Suprapubic skin (tissue), 4 donors: ENCODE results near the gene ZFAND3.

Experiments
- EP300 ChIP-seq: sonication (generic); formaldehyde crosslinking; IDR thresholded peaks from one replicate; pipeline ENCODE4 v1.6.1; 2017; ENCODE audit warnings: antibody characterized with exemption
- POLR2A ChIP-seq, 2 donors: fragments of 450-650 bp; IDR thresholded peaks; one replicate each; pipeline ENCODE4 v1.6.1; 2017; ENCODE audit warnings: antibody characterized with exemption in 2 of 2, mild to moderate bottlenecking in 2 of 2, moderate library complexity in 2 of 2
- POLR2AphosphoS5 ChIP-seq, 3 donors: sonication (generic); formaldehyde crosslinking; IDR thresholded peaks; one replicate each; pipeline ENCODE4 v1.6.1; 2017; ENCODE audit warnings: antibody characterized with exemption in 3 of 3
- TF ChIP-seq, protein P1 (sequence below), 2 donors: fragments of 200-600 bp in 1 of 2; fragments of 450-650 bp in 1 of 2; sonication (generic) in 1 of 2; IDR thresholded peaks; one replicate each; pipeline ENCODE4 v1.5.1; 2016 to 2019; ENCODE audit warnings: antibody characterized with exemption in 2 of 2, mild to moderate bottlenecking in 1 of 2, moderate library complexity in 1 of 2

DNA sequence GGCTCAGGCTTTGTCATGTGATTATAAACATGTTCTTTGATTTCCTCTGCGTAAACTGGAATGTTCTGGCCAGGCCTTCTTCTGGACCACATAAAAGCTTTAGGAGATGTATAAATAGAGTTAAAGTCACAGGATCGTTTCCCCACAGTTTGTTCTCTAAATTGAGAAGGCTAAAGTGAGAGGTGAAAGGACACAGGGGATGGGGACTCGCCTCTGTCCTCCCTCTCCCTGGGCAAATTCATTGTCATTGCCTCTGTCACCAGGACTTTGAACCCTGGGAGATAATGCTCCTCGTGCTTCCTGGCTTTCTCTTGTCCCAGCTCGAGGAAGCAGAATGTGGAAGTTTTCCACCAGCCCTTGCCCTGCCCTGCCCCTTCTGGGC, 20.3 kb upstream of the ZFAND3 start:
- TF ChIP-seq, protein P1, sequence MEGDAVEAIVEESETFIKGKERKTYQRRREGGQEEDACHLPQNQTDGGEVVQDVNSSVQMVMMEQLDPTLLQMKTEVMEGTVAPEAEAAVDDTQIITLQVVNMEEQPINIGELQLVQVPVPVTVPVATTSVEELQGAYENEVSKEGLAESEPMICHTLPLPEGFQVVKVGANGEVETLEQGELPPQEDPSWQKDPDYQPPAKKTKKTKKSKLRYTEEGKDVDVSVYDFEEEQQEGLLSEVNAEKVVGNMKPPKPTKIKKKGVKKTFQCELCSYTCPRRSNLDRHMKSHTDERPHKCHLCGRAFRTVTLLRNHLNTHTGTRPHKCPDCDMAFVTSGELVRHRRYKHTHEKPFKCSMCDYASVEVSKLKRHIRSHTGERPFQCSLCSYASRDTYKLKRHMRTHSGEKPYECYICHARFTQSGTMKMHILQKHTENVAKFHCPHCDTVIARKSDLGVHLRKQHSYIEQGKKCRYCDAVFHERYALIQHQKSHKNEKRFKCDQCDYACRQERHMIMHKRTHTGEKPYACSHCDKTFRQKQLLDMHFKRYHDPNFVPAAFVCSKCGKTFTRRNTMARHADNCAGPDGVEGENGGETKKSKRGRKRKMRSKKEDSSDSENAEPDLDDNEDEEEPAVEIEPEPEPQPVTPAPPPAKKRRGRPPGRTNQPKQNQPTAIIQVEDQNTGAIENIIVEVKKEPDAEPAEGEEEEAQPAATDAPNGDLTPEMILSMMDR (IDR thresholded peaks at IDR 0.05) = no peak
- TF ChIP-seq EP300 = no peak
- TF ChIP-seq POLR2A (IDR thresholded peaks at IDR 0.05) = no peak
- no peak for TF ChIP-seq POLR2AphosphoS5 (IDR thresholded peaks at IDR 0.05)
